ENCODE data around the gene ACVR2B. TPM values are rescaled to one million over a fixed set of nuclear protein-coding genes. Genes with fewer than 3 reads are reported as not detected.
A peak's percentile ranks its signal among the peaks of the same experiment; 100 is the strongest.

The ACVR2B gene
- total and polyA plus RNA-seq, 10 of the 15 experiments (the other 5 are each of a cell fraction or from before 2014, with no cell fraction given): 0.27 to 2.9 (median 1.0) TPM

GRCh38 chr3:38496131-38496910 is 42.6 kb downstream of the ACVR2B start, which contains the start of gene EXOG (continued):
- peak; percentile 81 to 96 (median 86) for TF ChIP-seq CTCF (IDR thresholded peaks at IDR 0.05 in 2 of 3, conservative IDR thresholded peaks at IDR 0.05 in 1 of 3; ENCODE audit: control insufficient read depth in 2 of 3, extremely low read depth in 1 of 3, insufficient read depth in 1 of 3, low read depth in 3 of 3, low read length in 3 of 3)
- no peak for TF ChIP-seq MEF2B (IDR thresholded peaks at IDR 0.05; ENCODE audit: partially characterized antibody, poor library complexity, severe bottlenecking)
- TF ChIP-seq, protein P1, sequence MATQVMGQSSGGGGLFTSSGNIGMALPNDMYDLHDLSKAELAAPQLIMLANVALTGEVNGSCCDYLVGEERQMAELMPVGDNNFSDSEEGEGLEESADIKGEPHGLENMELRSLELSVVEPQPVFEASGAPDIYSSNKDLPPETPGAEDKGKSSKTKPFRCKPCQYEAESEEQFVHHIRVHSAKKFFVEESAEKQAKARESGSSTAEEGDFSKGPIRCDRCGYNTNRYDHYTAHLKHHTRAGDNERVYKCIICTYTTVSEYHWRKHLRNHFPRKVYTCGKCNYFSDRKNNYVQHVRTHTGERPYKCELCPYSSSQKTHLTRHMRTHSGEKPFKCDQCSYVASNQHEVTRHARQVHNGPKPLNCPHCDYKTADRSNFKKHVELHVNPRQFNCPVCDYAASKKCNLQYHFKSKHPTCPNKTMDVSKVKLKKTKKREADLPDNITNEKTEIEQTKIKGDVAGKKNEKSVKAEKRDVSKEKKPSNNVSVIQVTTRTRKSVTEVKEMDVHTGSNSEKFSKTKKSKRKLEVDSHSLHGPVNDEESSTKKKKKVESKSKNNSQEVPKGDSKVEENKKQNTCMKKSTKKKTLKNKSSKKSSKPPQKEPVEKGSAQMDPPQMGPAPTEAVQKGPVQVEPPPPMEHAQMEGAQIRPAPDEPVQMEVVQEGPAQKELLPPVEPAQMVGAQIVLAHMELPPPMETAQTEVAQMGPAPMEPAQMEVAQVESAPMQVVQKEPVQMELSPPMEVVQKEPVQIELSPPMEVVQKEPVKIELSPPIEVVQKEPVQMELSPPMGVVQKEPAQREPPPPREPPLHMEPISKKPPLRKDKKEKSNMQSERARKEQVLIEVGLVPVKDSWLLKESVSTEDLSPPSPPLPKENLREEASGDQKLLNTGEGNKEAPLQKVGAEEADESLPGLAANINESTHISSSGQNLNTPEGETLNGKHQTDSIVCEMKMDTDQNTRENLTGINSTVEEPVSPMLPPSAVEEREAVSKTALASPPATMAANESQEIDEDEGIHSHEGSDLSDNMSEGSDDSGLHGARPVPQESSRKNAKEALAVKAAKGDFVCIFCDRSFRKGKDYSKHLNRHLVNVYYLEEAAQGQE (IDR thresholded peaks at IDR 0.05; ENCODE audit: low read depth, low read length): no peak
- no peak for TF ChIP-seq KDM1A (IDR thresholded peaks at IDR 0.05; ENCODE audit: borderline replicate concordance)
- TF ChIP-seq SMARCA5 (IDR thresholded peaks at IDR 0.05): peak; percentile 46; the same call in 1 of the 2 replicates
- TF ChIP-seq TCF7 (IDR thresholded peaks at IDR 0.05; ENCODE audit: borderline replicate concordance): no peak
- TF ChIP-seq PBX3 (IDR thresholded peaks at IDR 0.05; ENCODE audit: insufficient replicate concordance, low read depth, low read length): peak; percentile 41
- peak; percentile 15; the same call in 1 of the 2 replicates for TF ChIP-seq RUNX3 (IDR thresholded peaks at IDR 0.05; ENCODE audit: low read length)
- no peak for TF ChIP-seq HCFC1 (IDR thresholded peaks at IDR 0.05; ENCODE audit: low read length)
- no peak for TF ChIP-seq CBX5 (IDR thresholded peaks at IDR 0.05; ENCODE audit: low read depth)
- TF ChIP-seq SPI1 (IDR thresholded peaks at IDR 0.05; ENCODE audit: borderline replicate concordance, insufficient read depth, low read depth, low read length): peak; percentile 28; the same call in 1 of the 2 replicates
- TF ChIP-seq IKZF2 (IDR thresholded peaks at IDR 0.05): peak; percentile 37 to 41; a peak in 2 of 4 replicates
- TF ChIP-seq FOS (IDR thresholded peaks at IDR 0.05; ENCODE audit: borderline replicate concordance, extremely low read depth, insufficient read length): no peak
- no peak for TF ChIP-seq PRDM15 (CRISPR knock-in tag; IDR thresholded peaks at IDR 0.05)
- no peak for TF ChIP-seq USF2 (IDR thresholded peaks at IDR 0.05; ENCODE audit: borderline replicate concordance, low read depth, low read length)
- TF ChIP-seq EZH2 (IDR thresholded peaks at IDR 0.05; ENCODE audit: borderline replicate concordance, control insufficient read depth, low read depth, low read length): no peak
- peak; percentile 60 for TF ChIP-seq RAD21 (IDR thresholded peaks at IDR 0.05; ENCODE audit: insufficient read depth, low read depth, low read length)
